GM12892 (cell line): ENCODE measurements around the gene RNPEPL1.

Experiments used
- POLR2A ChIP-seq: IDR thresholded peaks from 2 replicates; pipeline ENCODE4 v1.6.1; 2011; ENCODE audit warnings: low read depth, low read length, control low read depth
- POLR2AphosphoS5 ChIP-seq: IDR thresholded peaks from 2 replicates; pipeline ENCODE4 v1.6.1; 2011; ENCODE audit warnings: low read depth, low read length, control low read depth
- TAF1 ChIP-seq: IDR thresholded peaks from 2 replicates; pipeline ENCODE4 v1.6.1; 2011; ENCODE audit warnings: low read depth, mild to moderate bottlenecking, control low read depth, low read length, borderline replicate concordance

- no peak for TF ChIP-seq POLR2AphosphoS5
- no peak for TF ChIP-seq POLR2A
- no peak for TF ChIP-seq TAF1
These were observed 30.9 kb downstream of the RNPEPL1 start for GRCh38 chr2:240599141-240599583.
